GM21619 (cell line): ENCODE measurements around the gene KIAA1549.
"Not testable (repeated sequence)": the region's sequence is repeated elsewhere in the genome, so short reads cannot be mapped to it uniquely, and the experiment has no call there.

Experiments used
- ATAC-seq: cut with Tn5 transposase; IDR thresholded peaks from one replicate; pipeline ENCODE4 v1.9.1; 2021; ENCODE audit not compliant: unreplicated experiment

Gene KIAA1549

GRCh38 chr7:138945154-138945553, 36.0 kb downstream of the KIAA1549 start:
- no peak for ATAC-seq

GRCh38 chr7:138944592-138944991, 36.6 kb downstream of the KIAA1549 start:
- no peak for ATAC-seq

GRCh38 chr7:138943061-138943460, 38.1 kb downstream of the KIAA1549 start:
- no peak for ATAC-seq

GRCh38 chr7:138941545-138941944, 39.6 kb downstream of the KIAA1549 start:
- ATAC-seq: no peak

GRCh38 chr7:138940602-138941001, 40.6 kb downstream of the KIAA1549 start:
- ATAC-seq: not testable (repeated sequence)

- ATAC-seq: no peak
Measured at GRCh38 chr7:138937484-138937883, 43.7 kb downstream of the KIAA1549 start.

GRCh38 chr7:138935465-138936011, 45.7 kb downstream of the KIAA1549 start:
- ATAC-seq: no peak

GRCh38 chr7:138934861-138935260, 46.3 kb downstream of the KIAA1549 start:
- ATAC-seq: no peak

GRCh38 chr7:138934367-138934766, 46.8 kb downstream of the KIAA1549 start:
- no peak for ATAC-seq

GRCh38 chr7:138932870-138933269, 48.3 kb downstream of the KIAA1549 start:
- ATAC-seq: no peak

- no peak for ATAC-seq
Measured at GRCh38 chr7:138932427-138932826, 48.8 kb downstream of the KIAA1549 start.

GRCh38 chr7:138929969-138930368, 51.2 kb downstream of the KIAA1549 start:
- ATAC-seq: no peak

GRCh38 chr7:138926241-138926612, 55.0 kb downstream of the KIAA1549 start:
- ATAC-seq: peak; percentile 11

GRCh38 chr7:138924501-138925225, 56.5 kb downstream of the KIAA1549 start:
- no peak for ATAC-seq

GRCh38 chr7:138921277-138921676, 59.9 kb downstream of the KIAA1549 start:
- ATAC-seq: no peak

GRCh38 chr7:138919911-138920310, 61.3 kb downstream of the KIAA1549 start:
- ATAC-seq: no peak

GRCh38 chr7:138919216-138919615, 62.0 kb downstream of the KIAA1549 start:
- ATAC-seq: no peak

GRCh38 chr7:138918756-138919155, 62.4 kb downstream of the KIAA1549 start:
- ATAC-seq: no peak

GRCh38 chr7:138918176-138918575, 63.0 kb downstream of the KIAA1549 start:
- ATAC-seq: no peak

- ATAC-seq: no peak
Measured at GRCh38 chr7:138917771-138918170, 63.4 kb downstream of the KIAA1549 start.

GRCh38 chr7:138916731-138917130, 64.5 kb downstream of the KIAA1549 start:
- no peak for ATAC-seq

- ATAC-seq: no peak
Measured at GRCh38 chr7:138916275-138916674, 64.9 kb downstream of the KIAA1549 start.

- no peak for ATAC-seq
Measured at GRCh38 chr7:138913783-138914182, 67.4 kb downstream of the KIAA1549 start.
